Measurements from ENCODE around the gene LGALS7B.
"Not testable (repeated sequence)": the region's sequence is repeated elsewhere in the genome, so short reads cannot be mapped to it uniquely, and the experiment has no call there.

The LGALS7B gene

DNA sequence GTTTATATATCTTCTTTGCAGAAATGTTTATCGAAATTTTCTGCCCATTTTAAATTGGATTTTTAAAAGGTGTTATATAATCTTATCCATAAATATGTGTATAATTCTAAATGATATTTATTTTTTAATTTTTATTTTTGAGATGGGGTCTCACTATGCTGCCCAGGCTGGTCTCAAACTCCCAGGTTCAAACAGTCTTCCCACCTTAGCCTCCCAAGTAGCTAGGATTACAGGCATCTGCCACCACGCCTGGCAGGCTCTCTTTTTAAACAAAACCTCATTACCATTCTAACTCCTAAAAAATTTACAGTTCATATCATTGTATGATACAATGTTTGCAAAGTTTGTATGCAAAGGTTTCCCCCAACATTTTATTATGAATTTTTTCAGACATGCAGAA lies 7.2 kb downstream of the LGALS7B start:
- DNase-seq (ENCODE audit: low read depth) = no peak

- DNase-seq (ENCODE audit: low read depth) = not testable (repeated sequence)
These were observed 8.8 kb downstream of the LGALS7B start for GRCh38 chr19:38797781-38798180.

GRCh38 chr19:38799104-38799503 lies 10.1 kb downstream of the LGALS7B start:
- no peak for DNase-seq (ENCODE audit: low read depth)

- no peak for DNase-seq (ENCODE audit: low read depth)
These were observed 11.8 kb downstream of the LGALS7B start for GRCh38 chr19:38800577-38801347.

- no peak for DNase-seq (ENCODE audit: low read depth)
These were observed 12.5 kb downstream of the LGALS7B start for GRCh38 chr19:38801359-38802095.

- no peak for DNase-seq (ENCODE audit: low read depth)
These were observed 14.5 kb downstream of the LGALS7B start for GRCh38 chr19:38803543-38803942.

DNA sequence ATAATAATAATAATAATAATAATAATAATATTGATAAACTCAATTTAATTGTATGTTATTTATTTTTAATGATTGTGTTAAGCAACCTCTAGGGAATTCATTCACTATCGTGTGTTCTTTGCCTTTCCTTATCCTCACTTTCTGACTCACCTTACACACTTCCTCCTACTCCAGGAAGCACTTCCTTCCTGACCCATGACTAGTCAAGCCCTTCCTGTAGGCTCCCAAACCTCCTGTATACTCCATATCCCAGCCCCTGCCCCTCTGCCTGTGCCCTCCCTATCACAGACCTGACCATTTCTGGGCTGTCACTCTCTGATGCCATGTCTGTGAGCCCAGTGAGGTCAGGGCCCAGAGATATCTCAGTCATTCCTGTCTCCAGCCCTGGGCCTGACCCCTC lies 16.2 kb downstream of the LGALS7B start:
- DNase-seq (ENCODE audit: low read depth) = no peak

- no peak for DNase-seq (ENCODE audit: low read depth)
These were observed 17.4 kb downstream of the LGALS7B start for GRCh38 chr19:38806371-38806770.

DNA sequence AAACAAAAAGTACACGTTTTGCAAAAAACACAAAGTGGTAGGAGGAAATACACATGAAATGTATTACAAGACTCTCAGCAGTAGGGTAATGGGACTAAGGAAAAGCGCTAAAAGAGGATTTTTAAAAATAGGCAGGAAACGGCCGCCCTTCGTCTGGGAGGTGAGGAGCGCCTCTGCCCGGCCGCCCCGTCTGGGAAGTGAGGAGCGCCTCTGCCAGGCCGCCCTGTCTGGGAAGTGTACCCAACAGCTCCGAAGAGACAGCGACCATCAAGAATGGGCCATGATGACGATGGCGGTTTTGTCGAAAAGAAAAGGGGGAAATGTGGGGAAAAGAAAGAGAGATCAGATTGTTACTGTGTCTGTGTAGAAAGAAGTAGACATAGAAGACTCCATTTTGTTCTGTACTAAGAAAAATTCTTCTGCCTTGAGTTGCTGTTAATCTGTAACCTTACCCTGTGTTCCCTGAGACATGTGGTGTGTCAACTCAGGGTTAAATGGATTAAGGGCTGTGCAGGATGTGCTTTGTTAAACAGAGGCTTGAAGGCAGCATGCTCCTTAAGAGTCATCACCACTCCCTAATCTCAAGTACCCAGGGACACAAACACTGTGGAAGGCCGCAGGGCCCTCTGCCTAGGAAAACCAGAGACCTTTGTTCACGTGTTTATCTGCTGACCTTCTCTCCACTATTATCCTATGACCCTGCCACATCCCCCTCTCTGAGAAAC lies 18.5 kb downstream of the LGALS7B start:
- DNase-seq (ENCODE audit: low read depth) = not testable (repeated sequence)

- DNase-seq (ENCODE audit: low read depth) = no peak
These were observed 19.7 kb downstream of the LGALS7B start for GRCh38 chr19:38808741-38809140.

- DNase-seq (ENCODE audit: low read depth) = no peak
These were observed 20.7 kb downstream of the LGALS7B start for GRCh38 chr19:38809592-38810252.

DNA sequence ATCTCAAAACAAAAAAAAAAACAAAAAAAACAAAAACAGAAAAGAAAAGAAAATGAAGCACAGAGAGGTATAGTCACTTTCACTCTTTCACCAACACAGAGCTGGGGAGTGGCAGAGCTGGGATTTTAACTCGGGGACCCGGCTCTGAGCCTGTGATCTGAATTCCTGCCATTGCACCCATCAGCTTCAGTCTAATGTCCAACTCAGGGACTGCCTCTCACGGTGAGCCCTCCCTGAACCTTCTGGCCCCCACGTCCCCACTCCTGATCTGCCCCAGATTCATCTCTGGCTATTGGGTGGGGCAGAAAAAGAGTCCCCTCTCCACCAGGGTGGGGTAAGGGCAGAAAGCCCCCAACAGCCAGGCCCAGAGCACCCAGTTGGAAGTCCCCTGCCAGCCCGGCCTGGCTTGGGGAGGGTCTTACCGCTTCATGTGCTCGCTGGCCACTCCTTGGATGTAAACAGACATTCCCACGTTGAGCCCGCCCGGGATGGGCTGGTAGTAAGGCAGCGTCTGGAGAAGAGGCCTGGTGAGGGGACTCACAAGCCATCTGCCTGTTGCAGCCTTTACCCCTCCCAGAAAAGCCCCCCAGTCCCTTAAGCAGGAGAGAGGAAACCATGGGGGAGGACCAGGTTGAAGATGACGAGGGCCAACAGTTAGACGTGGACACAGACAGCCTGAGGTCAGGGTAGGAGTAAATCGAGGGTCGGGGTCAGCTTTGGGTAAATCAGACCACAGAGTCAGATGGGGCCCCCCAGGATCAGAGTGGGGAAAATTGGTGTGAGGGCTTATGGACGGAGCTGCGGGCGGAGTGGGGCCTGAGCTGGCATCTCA lies 23.2 kb downstream of the LGALS7B start:
- DNase-seq (ENCODE audit: low read depth) = no peak

DNA sequence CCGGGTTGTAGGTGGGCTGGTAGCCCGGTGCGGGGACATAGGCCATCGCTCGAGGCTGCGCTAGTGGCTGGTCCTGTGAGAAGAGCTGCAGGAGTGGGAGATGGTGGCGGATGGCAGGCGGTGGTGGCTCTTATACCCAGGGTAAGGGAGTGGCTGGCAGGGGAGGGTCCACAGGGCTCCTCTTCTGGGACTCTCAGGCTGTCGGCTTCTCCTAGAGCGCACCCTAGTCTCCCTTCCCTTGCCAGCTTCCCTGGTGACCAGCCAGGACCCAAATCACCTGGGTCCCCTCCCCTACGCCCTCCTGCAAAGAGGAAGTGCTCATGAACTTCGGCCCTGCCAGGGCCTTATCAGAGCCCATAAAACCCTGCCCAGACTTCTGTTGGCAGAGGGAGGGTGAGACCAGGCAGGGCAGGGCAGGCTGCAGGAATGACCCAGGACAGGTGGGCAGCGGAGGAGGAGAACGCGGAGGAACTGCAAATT lies 23.9 kb downstream of the LGALS7B start, which contains the start of gene LGALS4:
Gene LGALS4 (minus strand): TSS at position 105 of the 480 bp plus-strand sequence. CDS start 59 bp downstream, at position 46.
- DNase-seq (ENCODE audit: low read depth) = no peak

GRCh38 chr19:38813323-38813722 lies 24.3 kb downstream of the LGALS7B start:
- DNase-seq (ENCODE audit: low read depth) = no peak

DNA sequence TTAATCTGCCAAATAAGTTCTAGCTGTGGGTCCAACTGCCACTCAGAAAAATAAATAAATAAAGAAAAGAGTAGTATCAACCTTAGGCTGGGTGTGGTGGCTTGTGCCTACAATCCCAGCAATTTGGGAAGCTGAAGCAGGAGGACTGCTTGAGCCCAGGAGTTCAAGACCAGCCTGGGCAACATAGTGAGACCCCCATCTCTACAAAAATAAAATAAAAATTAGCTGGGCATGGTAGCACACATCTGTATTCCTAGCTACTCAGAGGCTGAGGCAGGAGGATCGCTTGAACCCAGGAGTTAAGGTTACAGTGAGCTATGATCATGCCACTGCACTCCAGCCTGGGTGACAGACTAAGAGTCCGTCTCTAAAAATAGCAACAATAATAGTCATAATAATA lies 24.9 kb downstream of the LGALS7B start:
- not testable (repeated sequence) for DNase-seq (ENCODE audit: low read depth)

DNA sequence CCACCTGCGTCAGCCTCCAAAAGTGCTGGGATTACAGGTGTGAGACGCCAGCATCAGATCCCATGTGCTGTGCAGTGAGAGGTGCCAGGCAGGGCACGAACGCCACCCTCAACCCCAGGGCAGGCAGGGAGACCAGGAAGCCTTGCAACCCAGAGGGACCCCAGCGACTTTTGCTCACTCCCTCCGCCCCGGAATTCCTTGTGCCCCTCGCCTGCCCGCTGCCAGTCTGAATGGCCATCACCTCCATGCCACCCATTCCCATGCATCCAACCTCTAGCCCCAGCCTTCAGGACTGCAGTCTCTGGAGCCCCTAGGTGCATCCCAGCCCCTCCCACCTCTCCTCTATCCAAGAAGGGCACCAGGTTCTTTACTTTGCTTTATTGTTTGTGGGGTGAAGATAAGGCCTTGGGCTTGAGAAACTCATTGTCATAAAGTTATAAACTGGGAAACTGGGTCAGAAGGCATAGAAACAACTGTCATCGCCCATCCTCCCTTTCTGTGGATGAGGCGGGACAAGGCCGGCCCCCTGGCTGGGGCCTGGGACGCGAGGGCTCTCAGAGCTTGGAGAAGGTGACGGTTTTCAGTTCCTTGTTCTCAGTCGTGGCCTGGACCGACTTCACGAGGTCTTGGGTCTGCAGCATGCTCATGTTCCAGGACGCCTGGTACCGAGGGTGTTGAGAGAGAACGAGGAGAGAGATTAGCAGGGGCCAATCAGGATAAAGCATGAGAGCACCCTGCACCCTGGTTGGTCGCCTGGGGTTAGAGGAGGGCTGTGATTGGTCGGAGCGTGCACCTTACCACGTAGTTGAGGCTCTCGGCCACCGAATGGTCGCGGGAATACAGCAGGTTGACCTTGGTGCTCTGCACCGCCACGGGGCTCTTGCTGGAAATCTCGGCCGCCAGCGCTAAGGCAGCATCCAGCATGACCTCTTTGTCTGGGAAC lies 26.3 kb downstream of the LGALS7B start:
- DNase-seq (ENCODE audit: low read depth) = no peak

GRCh38 chr19:38816131-38816750 lies 27.2 kb downstream of the LGALS7B start:
- no peak for DNase-seq (ENCODE audit: low read depth)

DNA sequence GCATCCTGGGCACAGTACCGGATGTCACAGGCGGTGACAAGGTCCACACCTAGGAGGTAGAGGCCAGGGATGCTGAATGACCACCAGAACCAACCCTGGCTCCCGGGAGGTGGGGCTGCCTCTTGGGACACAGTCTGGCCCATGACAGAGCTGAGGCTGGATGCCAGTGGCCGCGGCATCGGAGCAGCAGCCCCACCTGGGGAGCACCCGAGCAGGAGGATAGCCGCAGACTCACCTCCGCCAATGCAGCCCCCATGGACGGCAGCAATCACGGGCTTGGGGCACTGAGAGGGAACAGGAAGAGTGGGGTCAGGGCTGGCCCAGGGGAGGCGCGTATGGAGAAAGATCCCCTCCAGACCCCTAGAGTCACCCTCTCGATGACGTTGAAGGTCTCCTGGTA lies 28.1 kb downstream of the LGALS7B start:
- no peak for DNase-seq (ENCODE audit: low read depth)

GRCh38 chr19:38819231-38819920 lies 30.4 kb downstream of the LGALS7B start:
- DNase-seq (ENCODE audit: low read depth) = no peak

Data from fibroblast of gingiva (primary cell).